Measurements from ENCODE around the gene RNF4.

The RNF4 gene

GRCh38 chr4:2445130-2445529, 23.8 kb upstream of the RNF4 start:
- H3K9me3 ChIP-seq (ENCODE audit: control insufficient read depth, insufficient read depth, low read length) = no peaks in the 10 kb centered on the region
- no peaks in the 10 kb centered on the region; the same call in 1 of the 2 replicates for H3K4me1 ChIP-seq (ENCODE audit: insufficient read depth, low read length)
- no peaks in the 10 kb centered on the region for H3K36me3 ChIP-seq (ENCODE audit: insufficient read depth, low read length)
- H3K9ac ChIP-seq (ENCODE audit: low read depth, low read length) = no peak overlapping the region

- H3K36me3 ChIP-seq (ENCODE audit: insufficient read depth, low read length) = no peaks in the 10 kb centered on the region
- no peak overlapping the region for H3K9ac ChIP-seq (ENCODE audit: low read depth, low read length)
- H3K4me1 ChIP-seq (ENCODE audit: insufficient read depth, low read length) = no peaks in the 10 kb centered on the region; the same call in 1 of the 2 replicates
- H3K9me3 ChIP-seq (ENCODE audit: control insufficient read depth, insufficient read depth, low read length) = no peaks in the 10 kb centered on the region
Measured at GRCh38 chr4:2445571-2445970, 23.3 kb upstream of the RNF4 start.

DNA sequence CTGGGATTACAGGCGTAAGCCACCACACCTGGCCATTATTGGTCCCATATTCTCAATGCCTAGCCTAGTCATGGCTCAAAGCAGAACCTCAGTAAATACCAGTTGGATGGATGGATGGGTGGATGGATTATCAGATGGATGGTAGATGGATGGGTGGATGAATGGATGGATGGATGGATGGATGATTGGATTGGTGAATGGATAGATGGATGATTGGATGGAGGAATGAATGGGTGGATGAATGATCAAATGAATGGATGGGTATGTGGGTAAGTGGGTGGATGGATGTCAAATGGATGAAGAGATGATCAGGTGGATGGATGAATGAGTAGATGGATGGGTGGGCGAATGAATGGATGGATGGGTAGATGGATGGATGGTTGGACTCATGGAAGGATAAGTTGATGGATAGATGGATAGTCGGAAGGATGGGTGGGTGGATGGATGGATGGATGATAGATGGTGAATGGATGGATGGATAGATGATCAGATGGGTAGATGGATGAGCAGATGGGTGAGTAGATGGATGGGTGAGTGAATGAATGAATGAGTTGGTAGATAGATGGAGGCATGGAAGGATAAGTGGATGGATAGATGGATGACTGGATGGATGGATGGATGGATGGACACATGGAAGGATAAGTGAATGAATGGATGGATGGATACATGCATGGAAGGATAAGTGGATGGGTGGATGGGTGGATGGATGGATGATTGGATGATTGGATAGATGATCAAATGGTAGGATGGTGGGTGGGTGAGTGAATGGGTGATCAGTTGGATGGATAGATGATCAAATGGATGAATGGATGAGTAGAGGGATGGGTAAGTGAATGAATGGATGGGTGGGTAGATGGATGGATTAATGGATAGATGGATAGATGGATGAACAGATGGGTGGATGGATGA, 22.0 kb upstream of the RNF4 start:
- H3K4me1 ChIP-seq (ENCODE audit: insufficient read depth, low read length) = no peaks in the 10 kb centered on the region; the same call in 1 of the 2 replicates
- no peak overlapping the region for H3K9ac ChIP-seq (ENCODE audit: low read depth, low read length)
- no peaks in the 10 kb centered on the region for H3K36me3 ChIP-seq (ENCODE audit: insufficient read depth, low read length)

DNA sequence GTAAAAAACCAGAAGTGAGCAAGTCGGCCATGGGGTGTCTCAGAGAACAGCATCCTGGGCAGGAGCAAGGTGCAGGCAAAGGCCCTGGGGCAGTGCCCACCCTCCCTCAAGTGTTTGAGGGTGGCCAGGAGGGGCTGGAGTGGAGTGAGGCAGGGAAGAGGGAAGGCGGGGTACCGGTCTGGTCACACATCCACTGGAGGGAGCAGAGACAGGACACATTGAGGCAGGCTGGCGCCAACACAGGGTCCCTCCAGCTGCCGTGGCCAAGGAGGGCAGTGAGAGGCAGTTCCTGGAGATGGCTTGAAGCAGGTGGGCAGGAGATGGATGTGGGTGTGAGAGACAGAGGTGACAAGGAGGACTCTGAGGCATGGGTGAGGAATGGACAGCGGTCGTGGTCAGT, 20.3 kb upstream of the RNF4 start:
- Histone ChIP-seq H3K4me1 (ENCODE audit: insufficient read depth, low read length) (no peaks in the 10 kb centered on the region; the same call in 1 of the 2 replicates), H3K9me3 (ENCODE audit: control insufficient read depth, insufficient read depth, low read length) (no peaks in the 10 kb centered on the region), H3K36me3 (ENCODE audit: insufficient read depth, low read length) (no peaks in the 10 kb centered on the region), H3K9ac (ENCODE audit: low read depth, low read length) (no peak overlapping the region)

More for the DNA sequence above, 22.0 kb upstream of the RNF4 start:
- no peaks in the 10 kb centered on the region for H3K9me3 ChIP-seq (ENCODE audit: control insufficient read depth, insufficient read depth, low read length)

- H3K9me3 ChIP-seq (ENCODE audit: control insufficient read depth, insufficient read depth, low read length) = no peaks in the 10 kb centered on the region
- no peaks in the 10 kb centered on the region for H3K36me3 ChIP-seq (ENCODE audit: insufficient read depth, low read length)
- H3K4me1 ChIP-seq (ENCODE audit: insufficient read depth, low read length) = no peaks in the 10 kb centered on the region; the same call in 1 of the 2 replicates
- H3K9ac ChIP-seq (ENCODE audit: low read depth, low read length) = no peak overlapping the region
Measured at GRCh38 chr4:2449051-2449450, 19.9 kb upstream of the RNF4 start.

DNA sequence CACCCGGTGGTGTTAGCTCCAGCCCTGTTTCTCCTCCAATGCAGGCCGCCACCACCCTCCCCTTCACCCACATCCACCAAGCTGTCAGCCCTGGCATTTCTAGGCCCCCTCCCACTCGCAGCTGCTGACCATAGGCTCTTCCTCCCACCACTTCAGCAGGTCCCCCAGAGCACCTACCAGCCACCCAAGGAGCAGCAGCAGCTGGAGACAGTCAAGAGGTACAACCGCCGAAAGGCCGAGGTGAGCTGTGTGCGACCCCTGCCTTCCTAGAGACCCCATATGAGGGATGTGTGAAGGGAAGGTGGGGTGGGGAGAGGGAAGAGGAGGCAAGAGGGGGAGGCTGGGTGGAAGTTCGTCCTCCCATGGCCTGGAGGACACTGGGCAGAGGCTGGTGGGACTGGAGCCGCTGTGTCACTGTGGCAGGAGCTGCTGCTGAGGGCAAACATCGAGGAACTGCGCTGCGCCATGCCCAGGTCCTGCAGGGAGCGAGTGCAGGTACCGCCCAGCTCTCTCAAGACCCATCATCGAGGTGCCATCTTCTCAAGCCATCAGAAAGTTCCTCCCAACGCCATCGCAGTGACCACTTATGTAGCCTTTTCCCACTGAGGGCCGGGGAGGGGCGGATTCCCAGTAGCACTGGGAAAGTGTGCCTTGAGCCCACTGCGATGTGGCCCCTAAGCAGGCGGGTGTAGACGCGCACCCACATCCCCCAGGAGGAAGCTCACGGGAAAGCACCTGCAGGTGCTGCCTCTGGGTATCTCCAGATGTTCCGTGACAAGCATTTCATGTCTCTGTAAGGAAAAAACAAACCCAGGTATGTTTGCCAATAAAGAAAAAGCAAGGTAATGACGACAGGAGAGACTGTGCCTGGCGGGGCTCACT, 19.2 kb upstream of the RNF4 start:
- H3K9me3 ChIP-seq (ENCODE audit: control insufficient read depth, insufficient read depth, low read length) = no peaks in the 10 kb centered on the region
- no peak overlapping the region for H3K9ac ChIP-seq (ENCODE audit: low read depth, low read length)

DNA sequence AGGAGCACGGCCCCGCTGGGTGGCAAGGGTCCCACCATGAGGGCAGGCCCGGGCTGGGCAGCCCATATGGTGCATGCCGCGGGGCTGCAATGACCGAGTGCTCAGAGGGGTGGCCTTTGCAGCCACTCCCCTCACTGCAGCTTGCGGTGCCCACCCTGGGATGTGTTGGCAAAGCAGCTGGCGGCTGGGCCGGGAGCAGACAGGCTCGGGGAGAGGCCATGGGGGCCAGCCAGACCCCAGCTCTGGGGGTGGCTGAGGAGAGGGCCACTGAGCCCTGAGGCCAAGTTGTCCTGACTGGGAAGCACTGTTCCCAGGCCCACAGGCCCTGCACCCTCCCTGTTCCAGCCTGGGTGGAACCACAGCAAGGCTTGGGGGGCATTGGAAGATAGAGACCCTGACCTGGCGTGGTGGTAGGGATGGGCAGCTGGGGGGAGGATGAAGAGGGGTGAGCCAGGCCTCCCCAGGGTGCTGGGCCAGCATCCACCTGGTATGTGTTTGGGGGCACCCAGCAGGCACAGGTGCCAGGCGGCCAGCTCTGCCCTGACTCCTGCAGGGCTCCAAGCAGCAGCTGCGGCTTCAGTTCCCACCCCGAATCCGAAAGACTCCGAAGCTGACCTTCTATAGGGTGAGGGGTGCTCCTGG, 18.4 kb upstream of the RNF4 start:
- no peak overlapping the region for H3K9ac ChIP-seq (ENCODE audit: low read depth, low read length)
- no peaks in the 10 kb centered on the region for H3K9me3 ChIP-seq (ENCODE audit: control insufficient read depth, insufficient read depth, low read length)
- no peaks in the 10 kb centered on the region; the same call in 1 of the 2 replicates for H3K4me1 ChIP-seq (ENCODE audit: insufficient read depth, low read length)

More for the DNA sequence above, 19.2 kb upstream of the RNF4 start:
- H3K4me1 ChIP-seq (ENCODE audit: insufficient read depth, low read length) = no peaks in the 10 kb centered on the region; the same call in 1 of the 2 replicates
- H3K36me3 ChIP-seq (ENCODE audit: insufficient read depth, low read length) = no peaks in the 10 kb centered on the region

GRCh38 chr4:2451036-2451520, 17.8 kb upstream of the RNF4 start:
- H3K4me1 ChIP-seq (ENCODE audit: insufficient read depth, low read length) = no peaks in the 10 kb centered on the region
- H3K9me3 ChIP-seq (ENCODE audit: control insufficient read depth, insufficient read depth, low read length) = no peaks in the 10 kb centered on the region
- no peaks in the 10 kb centered on the region for H3K36me3 ChIP-seq (ENCODE audit: insufficient read depth, low read length)
- H3K9ac ChIP-seq (ENCODE audit: low read depth, low read length) = no peak overlapping the region

More for the DNA sequence above, 18.4 kb upstream of the RNF4 start:
- H3K36me3 ChIP-seq (ENCODE audit: insufficient read depth, low read length) = no peaks in the 10 kb centered on the region

- H3K36me3 ChIP-seq (ENCODE audit: insufficient read depth, low read length) = no peaks in the 10 kb centered on the region
- no peaks in the 10 kb centered on the region for H3K9me3 ChIP-seq (ENCODE audit: control insufficient read depth, insufficient read depth, low read length)
- no peaks in the 10 kb centered on the region for H3K4me1 ChIP-seq (ENCODE audit: insufficient read depth, low read length)
- H3K9ac ChIP-seq (ENCODE audit: low read depth, low read length) = no peak overlapping the region
Measured at GRCh38 chr4:2451821-2452785, 16.8 kb upstream of the RNF4 start.

DNA sequence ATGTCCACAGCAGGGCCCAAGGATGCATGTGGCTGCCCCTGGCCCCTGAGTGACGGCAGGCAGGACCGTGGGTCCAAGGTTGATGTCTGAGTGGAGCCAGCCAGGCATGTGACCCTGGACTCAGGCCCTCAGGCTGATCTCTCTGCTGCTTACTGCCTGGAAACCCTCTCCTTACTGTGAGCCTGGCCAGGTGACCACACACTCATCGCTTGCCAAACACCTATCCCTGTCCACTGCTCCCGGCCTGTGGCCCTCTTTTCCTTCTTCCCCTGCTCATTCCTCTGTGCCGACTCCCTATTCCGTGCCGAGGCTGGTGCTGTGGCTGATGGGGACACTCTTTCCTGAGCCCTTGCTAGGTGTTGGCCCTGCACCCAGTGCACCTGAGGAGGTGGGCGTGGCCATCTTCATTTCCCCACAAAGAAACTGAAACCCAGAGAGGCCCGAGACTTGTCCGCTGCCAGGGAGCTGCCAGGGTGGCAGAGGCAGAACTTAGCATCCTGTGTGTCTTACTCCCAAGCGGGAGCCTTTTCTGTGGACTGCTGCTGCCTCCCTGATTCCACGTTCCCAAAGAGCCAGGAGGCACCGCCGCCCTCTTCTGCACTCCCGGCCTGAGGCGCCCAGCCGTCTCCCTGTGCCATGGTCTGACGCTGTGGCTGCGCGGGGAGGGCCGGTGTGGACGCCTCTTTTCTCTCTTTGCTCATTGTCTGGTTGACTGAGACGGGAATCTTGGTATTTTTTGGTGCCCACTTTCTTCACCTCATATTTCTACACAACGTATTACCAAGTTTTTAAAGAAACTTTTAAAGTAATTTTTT, 11.2 kb upstream of the RNF4 start:
- no peaks in the 10 kb centered on the region for H3K9me3 ChIP-seq (ENCODE audit: control insufficient read depth, insufficient read depth, low read length)
- no peaks in the 10 kb centered on the region for H3K4me1 ChIP-seq (ENCODE audit: insufficient read depth, low read length)
- H3K36me3 ChIP-seq (ENCODE audit: insufficient read depth, low read length) = no peaks in the 10 kb centered on the region
- no peak overlapping the region for H3K9ac ChIP-seq (ENCODE audit: low read depth, low read length)

- no peaks in the 10 kb centered on the region for H3K9me3 ChIP-seq (ENCODE audit: control insufficient read depth, insufficient read depth, low read length)
- no peaks in the 10 kb centered on the region for H3K4me1 ChIP-seq (ENCODE audit: insufficient read depth, low read length)
- H3K9ac ChIP-seq (ENCODE audit: low read depth, low read length) = no peak overlapping the region
- no peaks in the 10 kb centered on the region for H3K36me3 ChIP-seq (ENCODE audit: insufficient read depth, low read length)
Measured at GRCh38 chr4:2458546-2459491, 10.1 kb upstream of the RNF4 start.

Measured in ES-I3 (cell line).